ENCODE results near the gene CFAP70.
"Not testable (repeated sequence)": the region's sequence is repeated elsewhere in the genome, so short reads cannot be mapped to it uniquely, and the experiment has no call there.

Gene CFAP70

GRCh38 chr10:73358331-73359279, at the start of gene CFAP70:
Gene CFAP70, minus strand, starts transcription at chr10:73358864. Its CDS starts 4,068 bp downstream, at chr10:73354796.
- DNase-seq (ENCODE audit: low spot score) = peak; percentile 99

GRCh38 chr10:73408061-73408460, 49.4 kb upstream of the CFAP70 start:
- no peak for DNase-seq (ENCODE audit: low spot score)

- no peak for DNase-seq (ENCODE audit: low spot score)
Observed at GRCh38 chr10:73407495-73407894, 48.8 kb upstream of the CFAP70 start.

GRCh38 chr10:73406846-73407245, 48.2 kb upstream of the CFAP70 start:
- no peak for DNase-seq (ENCODE audit: low spot score)

- DNase-seq (ENCODE audit: low spot score) = no peak
Observed at GRCh38 chr10:73405556-73405955, 46.9 kb upstream of the CFAP70 start.

GRCh38 chr10:73404690-73405089, 46.0 kb upstream of the CFAP70 start:
- no peak for DNase-seq (ENCODE audit: low spot score)

GRCh38 chr10:73401636-73402035, 43.0 kb upstream of the CFAP70 start:
- DNase-seq (ENCODE audit: low spot score) = no peak

- no peak for DNase-seq (ENCODE audit: low spot score)
Observed at GRCh38 chr10:73399063-73399462, 40.4 kb upstream of the CFAP70 start.

- no peak for DNase-seq (ENCODE audit: low spot score)
Observed at GRCh38 chr10:73398024-73398423, 39.4 kb upstream of the CFAP70 start.

GRCh38 chr10:73394325-73394724, 35.7 kb upstream of the CFAP70 start:
- DNase-seq (ENCODE audit: low spot score) = not testable (repeated sequence)

GRCh38 chr10:73388228-73388627, 29.6 kb upstream of the CFAP70 start:
- no peak for DNase-seq (ENCODE audit: low spot score)

GRCh38 chr10:73386583-73386982, 27.9 kb upstream of the CFAP70 start:
- no peak for DNase-seq (ENCODE audit: low spot score)

- DNase-seq (ENCODE audit: low spot score) = no peak
Observed at GRCh38 chr10:73379064-73379748, 20.5 kb upstream of the CFAP70 start.

GRCh38 chr10:73376679-73377078, 18.0 kb upstream of the CFAP70 start:
- DNase-seq (ENCODE audit: low spot score) = no peak

- no peak for DNase-seq (ENCODE audit: low spot score)
Observed at GRCh38 chr10:73368238-73368637, 9.6 kb upstream of the CFAP70 start.

GRCh38 chr10:73366381-73367298, 8.0 kb upstream of the CFAP70 start:
- DNase-seq (ENCODE audit: low spot score) = no peak

GRCh38 chr10:73364964-73365363, 6.3 kb upstream of the CFAP70 start:
- DNase-seq (ENCODE audit: low spot score) = no peak

GRCh38 chr10:73359492-73359891, 828 bp upstream of the CFAP70 start:
- no peak for DNase-seq (ENCODE audit: low spot score)

GRCh38 chr10:73357821-73358220, 843 bp downstream of the CFAP70 start:
- no peak for DNase-seq (ENCODE audit: low spot score)

- no peak for DNase-seq (ENCODE audit: low spot score)
Observed at GRCh38 chr10:73357166-73357565, 1.5 kb downstream of the CFAP70 start.

- DNase-seq (ENCODE audit: low spot score) = no peak
Observed at GRCh38 chr10:73344269-73344668, 14.4 kb downstream of the CFAP70 start.

- DNase-seq (ENCODE audit: low spot score) = no peak
Observed at GRCh38 chr10:73340121-73340520, 18.5 kb downstream of the CFAP70 start.

Measured in AG20443 (cell line).